H1 (cell line): Measurements from ENCODE around the gene C20orf202. TPM values are rescaled to one million over a fixed set of nuclear protein-coding genes. Genes with fewer than 3 reads are reported as not detected.

ENCODE experiments used
- CTCF ChIA-PET: fragments of 300-600 bp; sonication (Branson Sonifier 250); formaldehyde crosslinking; loops from one replicate; lab custom pipeline; 2021; ENCODE audit not compliant: partially characterized antibody; lab: Charles Lee
- POLR2A ChIA-PET: fragments of 300-600 bp; sonication (Branson Sonifier 250); formaldehyde crosslinking; loops from one replicate; lab custom pipeline; 2021; ENCODE audit warnings: inconsistent platforms; ENCODE audit not compliant: partially characterized antibody; lab: Charles Lee
- DNase-seq, 2 experiments: peaks; one replicate each; pipeline versions ENCODE4 v3.0.0 to v3.0.0-alpha.2; 2010 to 2022; ENCODE audit warnings: low spot score in 2 of 2, low read depth in 1 of 2, mixed read lengths in 1 of 2
- FAIRE-seq: peaks from 2 replicates; lab custom pipeline; 2011; peaks lifted over from hg19 to GRCh38; lab: Jason Lieb, UNC
- H2AFZ ChIP-seq: 2 replicates; pipeline ENCODE4 v1.8.1; 2012; ENCODE audit warnings: low read length, inconsistent platforms
- H2AK5ac ChIP-seq: 2 replicates; pipeline ENCODE4 v1.6.1; 2013; ENCODE audit warnings: low read depth, low read length
- H2BK120ac ChIP-seq: replicated peaks from 2 replicates; pipeline ENCODE3; 2013; ENCODE audit warnings: low read depth, low read length, inconsistent platforms
- H2BK12ac ChIP-seq: 2 replicates; pipeline ENCODE4 v1.6.1; 2013; ENCODE audit warnings: low read depth, low read length
- H2BK15ac ChIP-seq: 2 replicates; pipeline ENCODE4 v1.6.1; 2013; ENCODE audit warnings: low read length
- H2BK20ac ChIP-seq: 2 replicates; pipeline ENCODE4 v1.6.1; 2013; ENCODE audit warnings: low read length
- H2BK5ac ChIP-seq: 2 replicates; pipeline ENCODE4 v1.6.1; 2013; ENCODE audit warnings: low read depth, low read length
- H3K14ac ChIP-seq: 2 replicates; pipeline ENCODE4 v1.6.1; 2013; ENCODE audit warnings: inconsistent platforms; ENCODE audit not compliant: insufficient read length
- H3K18ac ChIP-seq: 2 replicates; pipeline ENCODE4 v1.6.1; 2013; ENCODE audit warnings: low read length; ENCODE audit errors: extremely low read depth
- H3K23ac ChIP-seq: 2 replicates; pipeline ENCODE4 v1.6.1; 2013; ENCODE audit warnings: inconsistent platforms; ENCODE audit not compliant: insufficient read length
- H3K23me2 ChIP-seq: 2 replicates; pipeline ENCODE4 v1.6.1; 2013; ENCODE audit warnings: low read depth, low read length
- H3K27ac ChIP-seq: 2 replicates; pipeline ENCODE4 v1.6.1; 2011; ENCODE audit warnings: low read depth, low read length, inconsistent platforms
- H3K27me3 ChIP-seq, 4 experiments: replicated peaks in 1 of 4; 1 replicate in 1 of 4; 2 replicates in 3 of 4; pipeline versions ENCODE4 v1.6.1 to v1.8.1; 2011 to 2013; ENCODE audit warnings: low read length in 3 of 4, mild to moderate bottlenecking in 3 of 4, inconsistent platforms in 2 of 4, mixed read lengths in 2 of 4, moderate library complexity in 1 of 4; ENCODE audit not compliant: control insufficient read depth in 3 of 4, insufficient read depth in 3 of 4; ENCODE audit errors: extremely low read depth in 1 of 4
- H3K36me3 ChIP-seq, 4 experiments: 2 replicates each; pipeline versions ENCODE4 v1.6.1 to v1.8.1; 2011 to 2013; ENCODE audit warnings: mild to moderate bottlenecking in 4 of 4, low read length in 3 of 4, moderate library complexity in 2 of 4, control low read depth in 1 of 4, inconsistent platforms in 1 of 4; ENCODE audit not compliant: insufficient read depth in 4 of 4, control insufficient read depth in 2 of 4
- H3K4ac ChIP-seq: replicated peaks from 2 replicates; pipeline ENCODE3; 2013; ENCODE audit warnings: low read length, low read depth, mixed read lengths, inconsistent platforms; ENCODE audit not compliant: insufficient read length
- H3K4me1 ChIP-seq, 4 experiments: replicated peaks in 1 of 4; 1 replicate in 1 of 4; 2 replicates in 3 of 4; pipeline versions ENCODE4 v1.6.1 to v1.8.1; 2011 to 2013; ENCODE audit warnings: low read length in 3 of 4, inconsistent platforms in 2 of 4, mixed read lengths in 1 of 4; ENCODE audit not compliant: insufficient read depth in 4 of 4, control insufficient read depth in 3 of 4
- H3K4me2 ChIP-seq, 2 experiments: 2 replicates each; pipeline versions ENCODE4 v1.6.1 to v1.8.1; 2011 to 2013; ENCODE audit warnings: low read depth in 2 of 2, low read length in 2 of 2, control low read depth in 1 of 2, inconsistent platforms in 1 of 2, mild to moderate bottlenecking in 1 of 2; ENCODE audit not compliant: insufficient read depth in 1 of 2
- H3K4me3 ChIP-seq, 4 experiments: fragments of 200-600, 300-600 bp in 1 of 4; sonication (generic), shearing (Covaris generic), sonication (Bioruptor Twin) in 1 of 4; 2 replicates each; pipeline versions ENCODE4 v1.5.1 to v1.8.1; 2011 to 2016; ENCODE audit warnings: low read length in 4 of 4, low read depth in 3 of 4, control low read depth in 2 of 4, inconsistent platforms in 2 of 4, mild to moderate bottlenecking in 2 of 4, mixed read lengths in 1 of 4, moderate library complexity in 1 of 4; ENCODE audit not compliant: insufficient read depth in 2 of 4; ENCODE audit errors: extremely low read depth in 1 of 4
- H3K56ac ChIP-seq: replicated peaks from 2 replicates; pipeline ENCODE3; 2013; ENCODE audit warnings: low read depth, mild to moderate bottlenecking, mixed read lengths, low read length, inconsistent platforms; ENCODE audit not compliant: insufficient read length
- H3K79me1 ChIP-seq: 2 replicates; pipeline ENCODE4 v1.6.1; 2013; ENCODE audit warnings: low read depth, low read length, control low read depth
- H3K79me2 ChIP-seq, 2 experiments: 2 replicates each; pipeline versions ENCODE4 v1.6.1 to v1.8.1; 2012 to 2013; ENCODE audit warnings: low read length in 2 of 2, mild to moderate bottlenecking in 2 of 2, inconsistent platforms in 1 of 2; ENCODE audit not compliant: insufficient read depth in 2 of 2, control insufficient read depth in 1 of 2
- H3K9ac ChIP-seq, 4 experiments: replicated peaks in 1 of 4; 1 replicate in 1 of 4; 2 replicates in 3 of 4; pipeline versions ENCODE4 v1.6.1 to v1.8.1; 2011 to 2013; ENCODE audit warnings: low read depth in 3 of 4, low read length in 3 of 4, control low read depth in 2 of 4, mild to moderate bottlenecking in 2 of 4, moderate library complexity in 2 of 4, inconsistent platforms in 1 of 4; ENCODE audit errors: extremely low read depth in 1 of 4
- H3K9me3 ChIP-seq, 2 experiments: 2 replicates each; pipeline versions ENCODE4 v1.6.1 to v1.8.1; 2012 to 2013; ENCODE audit warnings: mild to moderate bottlenecking in 2 of 2, moderate library complexity in 2 of 2, control low read depth in 1 of 2, inconsistent platforms in 1 of 2, low read depth in 1 of 2, low read length in 1 of 2, mixed read lengths in 1 of 2; ENCODE audit not compliant: insufficient read depth in 2 of 2
- H4K20me1 ChIP-seq, 2 experiments: replicated peaks in 1 of 2; 2 replicates each; pipeline versions ENCODE3 to v1.8.1; 2011 to 2013; ENCODE audit warnings: inconsistent platforms in 2 of 2, low read length in 2 of 2, mild to moderate bottlenecking in 1 of 2; ENCODE audit not compliant: insufficient read depth in 2 of 2, control insufficient read depth in 1 of 2
- H4K5ac ChIP-seq: 2 replicates; pipeline ENCODE4 v1.6.1; 2013; ENCODE audit warnings: low read length, low read depth, mixed read lengths, inconsistent platforms; ENCODE audit not compliant: insufficient read length
- H4K8ac ChIP-seq: 2 replicates; pipeline ENCODE4 v1.8.0; 2013; ENCODE audit warnings: mild to moderate bottlenecking, moderate library complexity, low read length, inconsistent platforms; ENCODE audit not compliant: insufficient read depth; ENCODE audit errors: extremely low read depth
- H4K91ac ChIP-seq: replicated peaks from 2 replicates; pipeline ENCODE3; 2013; ENCODE audit warnings: low read length, mixed read lengths, inconsistent platforms; ENCODE audit not compliant: insufficient read length
- ASH2L ChIP-seq: fragments of 200-600, 300-600 bp; sonication (generic); IDR thresholded peaks from one replicate; pipeline ENCODE4 v1.7.1; 2017; ENCODE audit warnings: low read length
- BACH1 ChIP-seq: IDR thresholded peaks from 2 replicates; pipeline ENCODE4 v1.6.1; 2012; ENCODE audit warnings: low read length, improper control_type of control experiment
- PHF8 ChIP-seq: fragments of 200-600 bp; sonication (generic); conservative IDR thresholded peaks from 2 replicates; pipeline ENCODE4 v1.7.1; 2012; ENCODE audit warnings: low read depth, mild to moderate bottlenecking, inconsistent platforms, low read length, moderate library complexity
- POLR2A ChIP-seq, 2 experiments: IDR thresholded peaks; 1 replicate in 1 of 2; 2 replicates in 1 of 2; pipeline ENCODE4 v1.6.1; 2011; ENCODE audit warnings: low read depth in 2 of 2, low read length in 2 of 2, mild to moderate bottlenecking in 2 of 2; ENCODE audit errors: control extremely low read depth in 1 of 2
- SP4 ChIP-seq: IDR thresholded peaks from 2 replicates; pipeline ENCODE4 v1.6.1; 2012; ENCODE audit warnings: low read length, inconsistent platforms
- polyA plus RNA-seq, 7 experiments: library from polyadenylated mRNA; depleted of rRNA in 3 of 7; stranded (reverse) in 5 of 7; unstranded in 2 of 7; fragments of >200 nt in 5 of 7; fragments of 200-250 nt in 2 of 7; gene quantifications; 1 replicate in 5 of 7; 2 replicates in 1 of 7; 4 replicates in 1 of 7; pipeline versions ENCODE4 v1.2.1 to v1.2.3, GENCODE V29; 2011 to 2013; ENCODE audit warnings: missing spikeins in 2 of 7, mixed read lengths in 2 of 7
- total RNA-seq: library from RNA; stranded (reverse); fragmentation: NEBNext Ultra II Directional; extraction: Animal tissue kit (Norgen Biotek cat#: 25700); gene quantifications from 2 replicates; pipeline ENCODE4 v1.2.1, GENCODE V29; 2021

The C20orf202 gene
- total and polyA plus RNA-seq, 2 of the 8 experiments (the other 6 are each of a cell fraction or from before 2014, with no cell fraction given), result 0.12 TPM; not detected in 1

DNA sequence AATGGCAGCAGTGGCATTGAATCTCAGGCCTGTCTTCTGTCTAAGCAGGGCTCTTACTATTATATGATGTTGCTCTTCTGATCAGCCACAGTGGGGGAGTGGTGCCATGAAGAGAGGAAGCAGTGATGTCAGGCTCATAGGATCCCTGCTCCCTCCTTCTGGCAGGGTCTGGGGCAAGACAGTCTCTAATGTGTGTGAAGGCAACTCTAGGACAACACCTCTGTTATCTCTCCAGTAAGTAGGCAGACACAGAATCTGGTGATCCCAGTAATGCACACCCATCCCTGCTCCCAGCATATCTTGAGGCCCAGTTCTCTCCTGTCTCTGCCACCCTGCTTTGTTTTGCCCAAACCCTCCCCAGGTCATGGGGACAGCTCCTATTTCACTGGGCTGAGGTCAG, 8.8 kb downstream of the C20orf202 start:
- H2BK15ac ChIP-seq, result no peak overlapping the region
- no peak for FAIRE-seq
- TF ChIP-seq SP4 (no peak), PHF8 (no peak), POLR2A (IDR thresholded peaks at IDR 0.05; ENCODE audit: control extremely low read depth in 1 of 2, low read depth in 2 of 2, low read length in 2 of 2) (0 out of 3 replicates have a peak, but pooled peaks of 1 of the 2 experiments have one; percentile 25), BACH1 (no peak), ASH2L (peak; percentile 35)

More for the DNA sequence above, 8.8 kb downstream of the C20orf202 start:
- Histone ChIP-seq H2BK5ac (no peak overlapping the region), H3K27ac (no peak overlapping the region), H3K79me2 (no peaks in the 10 kb centered on the region), H3K4me2 (peak overlapping the region in 1 of 2 experiments; percentile 18; a peak in 1 of 4 replicates), H2AFZ (0 out of 2 replicates have a peak overlapping the region, but pooled peaks have one; percentile 46), H3K36me3 (no peaks in the 10 kb centered on the region), H4K8ac (no peak overlapping the region), H3K23ac (no peak overlapping the region), H3K9ac (no peak overlapping the region), H2AK5ac (no peak overlapping the region), H3K14ac (no peak overlapping the region), H4K20me1 (no peaks in the 10 kb centered on the region), H3K56ac (no peak overlapping the region), H2BK20ac (no peak overlapping the region), H4K5ac (no peak overlapping the region), H3K4ac (no peak overlapping the region), H3K4me1 (peaks cover 0 to 10% (median 0%) of the 10 kb centered on the region in 4 experiments; a peak in 3 of 7 replicates), H3K23me2 (no peaks in the 10 kb centered on the region), H3K27me3 (peaks cover 0 to 3% (median 0%) of the 10 kb centered on the region in 4 experiments; a peak in 1 of 7 replicates), H2BK12ac (no peak overlapping the region), H2BK120ac (no peak overlapping the region), H3K9me3 (no peaks in the 10 kb centered on the region), H3K4me3 (no peak overlapping the region), H3K79me1 (no peaks in the 10 kb centered on the region), H3K18ac (no peak overlapping the region), H4K91ac (no peak overlapping the region)
- CTCF ChIA-PET, result interaction anchor here (1.0 to 11.9 kb wide), 16 partner anchors 12 to 183 kb away, joined by 3 to 101 read pairs (median 5); partner anchors contain the start of genes RAD21L1 and TMEM74B
- DNase-seq, result no peak
- POLR2A ChIA-PET, result interaction anchor here (1.2 to 2.4 kb wide), 3 partner anchors 13 to 40 kb away, joined by 3 to 7 read pairs (median 3); no protein-coding TSS in a partner anchor
